GM12878 (cell line): Measurements from ENCODE around the gene DPP6. TPM values are rescaled to one million over a fixed set of nuclear protein-coding genes. Genes with fewer than 3 reads are reported as not detected.

Experiments
- ATAC-seq: fragments of 200-7000 bp; cut with Tn5 transposase; 3 replicates; pipeline ENCODE4 v1.9.1; 2020; ENCODE audit warnings: mild to moderate bottlenecking, moderate library complexity
- BruUV-seq: library from RNA; stranded (reverse); fragments of 400-500 nt; replicated peaks from 2 replicates; lab custom pipeline; 2021; lab: Mats Ljungman, UMichigan
- CTCF ChIA-PET: fragments of 300-600 bp; sonication (Branson Sonifier 250); formaldehyde crosslinking; extraction: SDS; loops from one replicate; lab custom pipeline; 2021; ENCODE audit warnings: inconsistent platforms; lab: Yijun Ruan, JAX
- POLR2A ChIA-PET: fragments of 350-600 bp; formaldehyde crosslinking; extraction: SDS; loops from one replicate; lab custom pipeline; 2021; ENCODE audit warnings: inconsistent platforms; lab: Charles Lee
- RAD21 ChIA-PET: fragments of 300-600 bp; sonication (Branson Sonifier 250); formaldehyde crosslinking; loops from one replicate; lab custom pipeline; 2023; ENCODE audit warnings: antibody characterized with exemption; ENCODE audit not compliant: unreplicated experiment; lab: Charles Lee
- SMC1A ChIA-PET: fragments of 300-600 bp; sonication (Branson Sonifier 250); formaldehyde crosslinking; loops from one replicate; lab custom pipeline; 2023; ENCODE audit not compliant: unreplicated experiment, uncharacterized antibody; lab: Charles Lee
- DNase-seq: peaks from one replicate; pipeline ENCODE4 v3.0.0-alpha.2; 2011; ENCODE audit warnings: low read depth, low spot score
- FAIRE-seq: peaks from 3 replicates; lab custom pipeline; 2011; peaks lifted over from hg19 to GRCh38; lab: Jason Lieb, UNC
- H2AFZ ChIP-seq: 2 replicates; pipeline ENCODE4 v1.6.0; 2011; ENCODE audit warnings: low read depth, low read length, control low read depth; ENCODE audit not compliant: control insufficient read depth
- H3K27ac ChIP-seq: 2 replicates; pipeline ENCODE4 v1.5.1; 2011; ENCODE audit warnings: control low read depth; ENCODE audit not compliant: control insufficient read depth, insufficient read depth
- H3K27me3 ChIP-seq, 2 experiments: replicated peaks in 1 of 2; 2 replicates each; pipeline versions ENCODE4 v1.6.0 to v1.6.1; 2011; ENCODE audit warnings: low read length in 1 of 2; ENCODE audit not compliant: control insufficient read depth in 2 of 2, insufficient read depth in 2 of 2
- H3K36me3 ChIP-seq, 2 experiments: 2 replicates each; pipeline ENCODE4 v1.5.1; 2011; ENCODE audit warnings: low read length in 1 of 2; ENCODE audit not compliant: control insufficient read depth in 2 of 2, insufficient read depth in 2 of 2
- H3K4me1 ChIP-seq: 2 replicates; pipeline ENCODE4 v1.6.1; 2011; ENCODE audit warnings: mild to moderate bottlenecking, low read length, moderate library complexity, mixed read lengths; ENCODE audit not compliant: control insufficient read depth, insufficient read depth
- H3K4me2 ChIP-seq: 2 replicates; pipeline ENCODE4 v1.6.0; 2011; ENCODE audit warnings: control low read depth; ENCODE audit not compliant: control insufficient read depth, insufficient read depth
- H3K4me3 ChIP-seq: fragments of 200-600 bp; sonication (generic); 2 replicates; pipeline ENCODE4 v1.5.1; 2016
- H3K79me2 ChIP-seq: 2 replicates; pipeline ENCODE4 v1.6.0; 2011; ENCODE audit warnings: low read length; ENCODE audit not compliant: control insufficient read depth, insufficient read depth
- H3K9ac ChIP-seq: 2 replicates; pipeline ENCODE4 v1.8.0; 2011; ENCODE audit warnings: low read length, control low read depth, mixed read lengths; ENCODE audit not compliant: control insufficient read depth, insufficient read depth
- H3K9me3 ChIP-seq: replicated peaks from 3 replicates; pipeline ENCODE4 v1.5.1; 2011; ENCODE audit warnings: mild to moderate bottlenecking, low read length; ENCODE audit not compliant: control insufficient read depth, insufficient read depth
- H4K20me1 ChIP-seq: 2 replicates; pipeline ENCODE4 v1.6.0; 2011; ENCODE audit not compliant: control insufficient read depth, insufficient read depth
- MEF2A ChIP-seq: IDR thresholded peaks from 2 replicates; pipeline ENCODE4 v1.6.1; 2011; ENCODE audit warnings: low read depth, mild to moderate bottlenecking, low read length, moderate library complexity; ENCODE audit not compliant: insufficient read depth
- MTA2 ChIP-seq: fragments of 450-650 bp; IDR thresholded peaks from 2 replicates; pipeline ENCODE4 v1.6.1; 2016; ENCODE audit warnings: low read depth, mild to moderate bottlenecking, moderate library complexity
- NFXL1 ChIP-seq: fragments of 450-650 bp; IDR thresholded peaks from 2 replicates; pipeline ENCODE4 v1.6.1; 2017; ENCODE audit warnings: antibody characterized with exemption, mild to moderate bottlenecking, borderline replicate concordance
- RB1 ChIP-seq: fragments of 450-650 bp; formaldehyde crosslinking; IDR thresholded peaks from 2 replicates; pipeline ENCODE4 v1.6.1; 2017; ENCODE audit warnings: mild to moderate bottlenecking, borderline replicate concordance
- RELA ChIP-seq: fragments of 450-650 bp; IDR thresholded peaks from 2 replicates; pipeline ENCODE4 v1.8.0; 2014; ENCODE audit warnings: borderline replicate concordance; ENCODE audit not compliant: partially characterized antibody
- RELB ChIP-seq: fragments of 450-650 bp; IDR thresholded peaks from 2 replicates; pipeline ENCODE4 v1.6.1; 2017; ENCODE audit warnings: low read depth, mild to moderate bottlenecking, moderate library complexity
- SPI1 ChIP-seq: IDR thresholded peaks from 2 replicates; pipeline ENCODE4 v1.6.1; 2011; ENCODE audit warnings: low read depth, mild to moderate bottlenecking, low read length, moderate library complexity, borderline replicate concordance; ENCODE audit not compliant: insufficient read depth
- TAF1 ChIP-seq: IDR thresholded peaks from 2 replicates; pipeline ENCODE4 v1.6.1; 2011; ENCODE audit warnings: mild to moderate bottlenecking, low read depth, low read length, borderline replicate concordance
- TARDBP ChIP-seq: IDR thresholded peaks from 2 replicates; pipeline ENCODE4 v1.6.1; 2016; ENCODE audit warnings: borderline replicate concordance
- ZNF207 ChIP-seq: fragments of 450-650 bp; IDR thresholded peaks from 2 replicates; pipeline ENCODE4 v1.6.1; 2014; ENCODE audit warnings: antibody characterized with exemption, mild to moderate bottlenecking, borderline replicate concordance
- WGBS: methylation state at CpG from one replicate; pipeline ENCODE4 v1.1.6; 2016; ENCODE audit warnings: low lambda C conversion rate; ENCODE audit not compliant: insufficient replicate concordance, insufficient coverage; ENCODE audit errors: missing lambda C conversion rate; 5-methylcytosine and 5-hydroxymethylcytosine counted together
- in situ Hi-C: fragments of 300-500 bp; cut with MboI; formaldehyde crosslinking; loops from 9 replicates; pipeline ENCODE4 v1.14.3; 2018; ENCODE audit warnings: mixed read lengths
- intact Hi-C: fragments of 100-400 bp; cut with micrococcal nuclease; formaldehyde crosslinking; loops from one replicate; pipeline ENCODE4 v1.14.2; 2022; ENCODE audit not compliant: unreplicated experiment
- polyA plus RNA-seq, 11 experiments: library from polyadenylated mRNA; depleted of rRNA in 4 of 11; unstranded in 6 of 11; stranded (reverse) in 5 of 11; fragments of >200 nt; fragmentation: Nextera tagmentation in 4 of 11; fragmentation: Illumina TruSeq in 1 of 11; extraction: Ambion mirVana in 4 of 11; extraction: Trizol in 1 of 11; gene quantifications; 1 replicate in 1 of 11; 2 replicates in 10 of 11; pipeline versions ENCODE4 v1.2.1 to v1.2.3, GENCODE V29; 2011 to 2016; ENCODE audit warnings: inconsistent platforms in 2 of 11, missing spikeins in 2 of 11, low read depth in 1 of 11
- total RNA-seq, 4 experiments: library from RNA; depleted of rRNA in 3 of 4; stranded (reverse); fragments of >200 nt in 3 of 4; fragmentation: Illumina TruSeq in 1 of 4; extraction: Trizol in 1 of 4; gene quantifications; 2 replicates each; pipeline versions ENCODE4 v1.2.1 to v1.2.3, GENCODE V29; 2013 to 2021

The DPP6 gene
- total and polyA plus RNA-seq, 10 of the 15 experiments (the other 5 are each of a cell fraction or from before 2014, with no cell fraction given) = not detected

GRCh38 chr7:154627646-154628290 is 575.6 kb downstream of the DPP6 start:
- Histone ChIP-seq H3K4me1 (no peaks in the 10 kb centered on the region), H3K27ac (no peak overlapping the region), H2AFZ (no peak overlapping the region), H3K79me2 (no peaks in the 10 kb centered on the region), H3K9me3 (no peaks in the 10 kb centered on the region), H3K9ac (no peak overlapping the region), H3K4me3 (no peak overlapping the region), H3K4me2 (no peak overlapping the region), H3K27me3 (no peaks in the 10 kb centered on the region), H3K36me3 (no peaks in the 10 kb centered on the region), H4K20me1 (no peaks in the 10 kb centered on the region)
- no peak for FAIRE-seq
- in situ Hi-C loops = no loop called here
- DNase-seq = no peak
- ChIA-PET SMC1A (no interaction called here), POLR2A (interaction anchor here (0.7 kb wide), 1 partner anchor 114 kb away, joined by 3 read pairs; no protein-coding TSS in a partner anchor), CTCF (no interaction called here), RAD21 (no interaction called here)
- intact Hi-C loops = no loop called here
- 59% methylated on average over 5 of the region's 5 CpGs for WGBS
- no peak for ATAC-seq
- no TSS peak for BruUV-seq
- TF ChIP-seq NFXL1 = no peak
- no peak for TF ChIP-seq ZNF207

GRCh38 chr7:154628556-154628955 is 576.4 kb downstream of the DPP6 start:
- no TSS peak for BruUV-seq
- no peak overlapping the region for H2AFZ ChIP-seq
- no peaks in the 10 kb centered on the region for H3K9me3 ChIP-seq
- no peak overlapping the region for H3K9ac ChIP-seq
- no peak for DNase-seq
- no peak overlapping the region for H3K27ac ChIP-seq
- SMC1A ChIA-PET = no interaction called here
- RAD21 ChIA-PET = no interaction called here
- ATAC-seq = no peak
- POLR2A ChIA-PET = no interaction called here
- no peaks in the 10 kb centered on the region for H3K4me1 ChIP-seq
- 6% methylated on average over 7 of the region's 7 CpGs for WGBS
- in situ Hi-C loops (no loop called here), intact Hi-C loops (no loop called here)
- H3K4me3 ChIP-seq = no peak overlapping the region
- no peak for FAIRE-seq
- H3K27me3 ChIP-seq = no peaks in the 10 kb centered on the region
- CTCF ChIA-PET = no interaction called here
- no peaks in the 10 kb centered on the region for H4K20me1 ChIP-seq
- no peaks in the 10 kb centered on the region for H3K79me2 ChIP-seq
- TF ChIP-seq TAF1 (no peak), TARDBP (no peak), RELA (no peak), RELB (no peak), RB1 (no peak), SPI1 (no peak), MTA2 (no peak), MEF2A (no peak)
- no peaks in the 10 kb centered on the region for H3K36me3 ChIP-seq
- H3K4me2 ChIP-seq = no peak overlapping the region
